IPS DF 6.9 (cell line): ENCODE results near the gene OPA1.

Source experiments
- DNase-seq: peaks from one replicate; pipeline ENCODE4 v3.0.0-alpha.2; 2013; ENCODE audit warnings: low read depth, low spot score
- H3K27ac ChIP-seq: one replicate; pipeline ENCODE4 v1.5.1; 2013; ENCODE audit warnings: low read length, control low read depth
- H3K27me3 ChIP-seq: 2 replicates; pipeline ENCODE4 v1.6.1; 2013; ENCODE audit warnings: mild to moderate bottlenecking, low read length; ENCODE audit not compliant: control insufficient read depth, insufficient read depth
- H3K36me3 ChIP-seq: 2 replicates; pipeline ENCODE4 v1.6.1; 2013; ENCODE audit warnings: low read length; ENCODE audit not compliant: control insufficient read depth, insufficient read depth
- H3K4me1 ChIP-seq: 2 replicates; pipeline ENCODE4 v1.6.1; 2013; ENCODE audit warnings: low read length; ENCODE audit not compliant: control insufficient read depth, insufficient read depth
- H3K4me3 ChIP-seq: 2 replicates; pipeline ENCODE4 v1.5.1; 2013; ENCODE audit warnings: mild to moderate bottlenecking, low read length
- H3K9me3 ChIP-seq: 2 replicates; pipeline ENCODE4 v1.6.1; 2013; ENCODE audit warnings: low read length, inconsistent platforms; ENCODE audit not compliant: control insufficient read depth, insufficient read depth
- WGBS: extraction: QIAGEN DNeasy Blood & Tissue Kit; methylation state at CpG from one replicate; pipeline ENCODE4 v1.1.7; 2013; ENCODE audit warnings: mixed read lengths, missing lambda C conversion rate; ENCODE audit not compliant: insufficient read length, insufficient coverage; 5-methylcytosine and 5-hydroxymethylcytosine counted together

Gene OPA1

GRCh38 chr3:193614430-193614829 lies 21.4 kb downstream of the OPA1 start:
- WGBS: no CpG with 5 or more reads among the region's 2 CpGs
- DNase-seq: no peak

GRCh38 chr3:193617628-193618027 lies 24.6 kb downstream of the OPA1 start:
- no CpG with 5 or more reads among the region's 1 CpG for WGBS
- Histone ChIP-seq H3K9me3 (no peaks in the 10 kb centered on the region), H3K4me3 (no peak overlapping the region), H3K36me3 (no peaks in the 10 kb centered on the region; the same call in 1 of the 2 replicates), H3K4me1 (no peaks in the 10 kb centered on the region), H3K27me3 (no peaks in the 10 kb centered on the region), H3K27ac (no peak overlapping the region)
- no peak for DNase-seq

More at GRCh38 chr3:193614430-193614829, 21.4 kb downstream of the OPA1 start:
- no peak overlapping the region for H3K27ac ChIP-seq
- no peak overlapping the region for H3K4me3 ChIP-seq
- H3K4me1 ChIP-seq: no peaks in the 10 kb centered on the region
- no peaks in the 10 kb centered on the region for H3K9me3 ChIP-seq
- no peaks in the 10 kb centered on the region; the same call in 1 of the 2 replicates for H3K36me3 ChIP-seq
- no peaks in the 10 kb centered on the region for H3K27me3 ChIP-seq

- Histone ChIP-seq H3K27ac (no peak overlapping the region), H3K4me1 (no peaks in the 10 kb centered on the region), H3K4me3 (no peak overlapping the region), H3K27me3 (no peaks in the 10 kb centered on the region), H3K36me3 (no peaks in the 10 kb centered on the region; the same call in 1 of the 2 replicates), H3K9me3 (no peaks in the 10 kb centered on the region)
- DNase-seq: no peak
- no CpG with 5 or more reads among the region's 1 CpG for WGBS
Observed at GRCh38 chr3:193620057-193620456, 27.0 kb downstream of the OPA1 start.

GRCh38 chr3:193620650-193621049 lies 27.6 kb downstream of the OPA1 start:
- Histone ChIP-seq H3K4me1 (no peaks in the 10 kb centered on the region), H3K36me3 (no peaks in the 10 kb centered on the region; the same call in 1 of the 2 replicates), H3K9me3 (no peaks in the 10 kb centered on the region), H3K27me3 (no peaks in the 10 kb centered on the region), H3K4me3 (no peak overlapping the region), H3K27ac (no peak overlapping the region)
- DNase-seq: no peak

GRCh38 chr3:193621127-193621526 lies 28.1 kb downstream of the OPA1 start:
- Histone ChIP-seq H3K27me3 (no peaks in the 10 kb centered on the region), H3K27ac (no peak overlapping the region), H3K4me3 (no peak overlapping the region), H3K4me1 (no peaks in the 10 kb centered on the region), H3K36me3 (no peaks in the 10 kb centered on the region; the same call in 1 of the 2 replicates), H3K9me3 (no peaks in the 10 kb centered on the region)
- no CpG with 5 or more reads among the region's 4 CpGs for WGBS
- no peak for DNase-seq

GRCh38 chr3:193630005-193630404 lies 37.0 kb downstream of the OPA1 start:
- WGBS: no CpG with 5 or more reads among the region's 3 CpGs
- Histone ChIP-seq H3K4me3 (no peak overlapping the region), H3K36me3 (no peaks in the 10 kb centered on the region), H3K4me1 (no peaks in the 10 kb centered on the region), H3K27me3 (no peaks in the 10 kb centered on the region), H3K9me3 (no peaks in the 10 kb centered on the region), H3K27ac (no peak overlapping the region)
- no peak for DNase-seq

GRCh38 chr3:193637831-193638230 lies 44.8 kb downstream of the OPA1 start:
- Histone ChIP-seq H3K27ac (no peak overlapping the region), H3K36me3 (peaks cover 4% of the 10 kb centered on the region; the same call in 1 of the 2 replicates), H3K4me3 (no peak overlapping the region), H3K4me1 (no peaks in the 10 kb centered on the region), H3K9me3 (no peaks in the 10 kb centered on the region), H3K27me3 (no peaks in the 10 kb centered on the region)
- DNase-seq: no peak
- no CpG with 5 or more reads among the region's 3 CpGs for WGBS

- no peak overlapping the region for H3K27ac ChIP-seq
- DNase-seq: no peak
- no peaks in the 10 kb centered on the region for H3K4me1 ChIP-seq
- no peaks in the 10 kb centered on the region for H3K9me3 ChIP-seq
- no CpG with 5 or more reads among the region's 3 CpGs for WGBS
- H3K4me3 ChIP-seq: no peak overlapping the region
- no peaks in the 10 kb centered on the region for H3K27me3 ChIP-seq
- peaks cover 4% of the 10 kb centered on the region; the same call in 1 of the 2 replicates for H3K36me3 ChIP-seq
Observed at GRCh38 chr3:193638833-193639232, 45.8 kb downstream of the OPA1 start.

- no CpG with 5 or more reads among the region's 5 CpGs for WGBS
- Histone ChIP-seq H3K27me3 (no peaks in the 10 kb centered on the region), H3K4me3 (no peak overlapping the region), H3K27ac (no peak overlapping the region), H3K36me3 (peaks cover 4% of the 10 kb centered on the region; the same call in 1 of the 2 replicates), H3K9me3 (no peaks in the 10 kb centered on the region), H3K4me1 (no peaks in the 10 kb centered on the region)
- no peak for DNase-seq
Observed at GRCh38 chr3:193640165-193640715, 47.2 kb downstream of the OPA1 start.

- no CpG with 5 or more reads among the region's 4 CpGs for WGBS
- Histone ChIP-seq H3K27me3 (no peaks in the 10 kb centered on the region), H3K4me1 (no peaks in the 10 kb centered on the region), H3K9me3 (no peaks in the 10 kb centered on the region), H3K4me3 (no peak overlapping the region), H3K36me3 (peaks cover 4% of the 10 kb centered on the region; the same call in 1 of the 2 replicates), H3K27ac (no peak overlapping the region)
- DNase-seq: no peak
Observed at GRCh38 chr3:193640728-193641439, 47.9 kb downstream of the OPA1 start.

GRCh38 chr3:193641440-193641775 lies 48.4 kb downstream of the OPA1 start:
- Histone ChIP-seq H3K4me3 (no peak overlapping the region), H3K27me3 (no peaks in the 10 kb centered on the region), H3K4me1 (no peaks in the 10 kb centered on the region), H3K9me3 (no peaks in the 10 kb centered on the region), H3K36me3 (peaks cover 4% of the 10 kb centered on the region; the same call in 1 of the 2 replicates), H3K27ac (no peak overlapping the region)
- DNase-seq: no peak
- no CpG with 5 or more reads among the region's 3 CpGs for WGBS
